ENCODE measurements around the gene PHPT1. TPM values are rescaled to one million over a fixed set of nuclear protein-coding genes. Genes with fewer than 3 reads are reported as not detected.

Gene PHPT1
- total and polyA plus RNA-seq, 8 donors, result 31.5 to 168 (median 42.9) TPM

- peaks cover under 1 to 26% (median 12%) of the 10 kb centered on the region in 4 donors for H3K4me1 ChIP-seq
- H3K27me3 ChIP-seq, result no peaks in the 10 kb centered on the region
- WGBS, 5 donors, result 0 to 45% (median 0%) methylated on average over 1 of the region's 1 CpG
- no peak overlapping the region for H3K27ac ChIP-seq
- peaks cover 11 to 56% (median 34%) of the 10 kb centered on the region in 4 donors for H3K36me3 ChIP-seq
- TF ChIP-seq POLR2A (IDR thresholded peaks at IDR 0.05), result no peak
- no peak for TF ChIP-seq EP300 (IDR thresholded peaks at IDR 0.05)
- no peak for TF ChIP-seq CTCF (IDR thresholded peaks at IDR 0.05)
- no peak for TF ChIP-seq POLR2AphosphoS5 (IDR thresholded peaks at IDR 0.05)
- DNase-seq, result no peak
- no peak overlapping the region for H3K4me3 ChIP-seq
- no peaks in the 10 kb centered on the region for H3K9me3 ChIP-seq
- intact Hi-C loops (cut with DNase I; ENCODE audit: low total_unique reads), result no loop called here
Measured at GRCh38 chr9:136815422-136815782, 33.8 kb upstream of the PHPT1 start.

- H3K4me3 ChIP-seq, result peak overlapping the region; percentile 33 to 41 (median 36)
- WGBS, 5 donors, result 32 to 40% (median 35%) methylated on average over 33 to 83 of the region's 83 CpGs
- no peaks in the 10 kb centered on the region for H3K9me3 ChIP-seq
- peaks cover 27 to 42% (median 39%) of the 10 kb centered on the region in 4 donors for H3K36me3 ChIP-seq
- peak overlapping the region in 1 of 5 donors; percentile 46 for H3K27ac ChIP-seq
- TF ChIP-seq EP300 (IDR thresholded peaks at IDR 0.05) (no peak), CTCF (IDR thresholded peaks at IDR 0.05) (no peak), POLR2AphosphoS5 (IDR thresholded peaks at IDR 0.05) (no peak), POLR2A (IDR thresholded peaks at IDR 0.05) (no peak)
- H3K27me3 ChIP-seq, result no peaks in the 10 kb centered on the region
- intact Hi-C loops (cut with DNase I; ENCODE audit: low total_unique reads), result no loop called here
- DNase-seq, result peak in 1 of 2 donors; percentile 70
- H3K4me1 ChIP-seq, result peaks cover 13 to 16% (median 14%) of the 10 kb centered on the region in 4 donors
Measured at GRCh38 chr9:136820971-136821825, 28.0 kb upstream of the PHPT1 start.

- Histone ChIP-seq H3K4me1 (peaks cover 13 to 16% (median 14%) of the 10 kb centered on the region in 4 donors), H3K36me3 (peaks cover 35 to 48% (median 45%) of the 10 kb centered on the region in 4 donors), H3K27ac (peak overlapping the region in 1 of 5 donors; percentile 46), H3K9me3 (no peaks in the 10 kb centered on the region), H3K4me3 (peak overlapping the region; percentile 33 to 41 (median 36)), H3K27me3 (no peaks in the 10 kb centered on the region)
- DNase-seq, result no peak
- WGBS, 5 donors, result 74 to 82% (median 76%) methylated on average over 30 to 42 of the region's 42 CpGs
- intact Hi-C loops (cut with DNase I; ENCODE audit: low total_unique reads), result no loop called here
- TF ChIP-seq EP300 (IDR thresholded peaks at IDR 0.05), result no peak
- no peak for TF ChIP-seq POLR2AphosphoS5 (IDR thresholded peaks at IDR 0.05)
Measured at GRCh38 chr9:136821826-136822544, 27.2 kb upstream of the PHPT1 start.

- H3K27me3 ChIP-seq, result no peaks in the 10 kb centered on the region
- H3K4me1 ChIP-seq, result peaks cover 13 to 16% (median 14%) of the 10 kb centered on the region in 4 donors
- H3K4me3 ChIP-seq, result no peak overlapping the region
- no peak for DNase-seq
- WGBS, 5 donors, result 86 to 92% (median 88%) methylated on average over 25 to 30 of the region's 30 CpGs
- peaks cover 40 to 55% (median 52%) of the 10 kb centered on the region in 4 donors for H3K36me3 ChIP-seq
- H3K9me3 ChIP-seq, result no peaks in the 10 kb centered on the region
- no peak overlapping the region for H3K27ac ChIP-seq
- intact Hi-C loops (cut with DNase I; ENCODE audit: low total_unique reads), result no loop called here
- TF ChIP-seq POLR2AphosphoS5 (IDR thresholded peaks at IDR 0.05), result no peak
- TF ChIP-seq EP300 (IDR thresholded peaks at IDR 0.05), result no peak
- no peak for TF ChIP-seq CTCF (IDR thresholded peaks at IDR 0.05)
- no peak for TF ChIP-seq POLR2A (IDR thresholded peaks at IDR 0.05)
Measured at GRCh38 chr9:136823136-136824046, 25.8 kb upstream of the PHPT1 start.

All from stomach (tissue), 9 donors.